ENCODE measurements around the gene P3H1.
"Not testable (repeated sequence)": the region's sequence is repeated elsewhere in the genome, so short reads cannot be mapped to it uniquely, and the experiment has no call there.

Gene P3H1

GRCh38 chr1:42766741-42767509 is at the start of gene P3H1, which contains the start of gene C1orf50:
Gene P3H1, minus strand, starts transcription at chr1:42767028. Its CDS starts 57 bp downstream, at chr1:42766971.
Gene C1orf50, plus strand, starts transcription at chr1:42767249. Its CDS starts 63 bp downstream, at chr1:42767312.
- peak; percentile 100 for DNase-seq

GRCh38 chr1:42815941-42816584 is 49.2 kb upstream of the P3H1 start:
- peak; percentile 44 for DNase-seq

- DNase-seq: not testable (repeated sequence)
Measured at GRCh38 chr1:42814815-42815214, 48.0 kb upstream of the P3H1 start.

- DNase-seq: no peak
Measured at GRCh38 chr1:42807056-42807668, 40.3 kb upstream of the P3H1 start.

GRCh38 chr1:42806593-42806992 is 39.8 kb upstream of the P3H1 start:
- DNase-seq: no peak

- DNase-seq: no peak
Measured at GRCh38 chr1:42806171-42806570, 39.3 kb upstream of the P3H1 start.

GRCh38 chr1:42801832-42802473 is 35.1 kb upstream of the P3H1 start:
- no peak for DNase-seq

GRCh38 chr1:42797979-42798378 is 31.2 kb upstream of the P3H1 start:
- no peak for DNase-seq

GRCh38 chr1:42797414-42797813 is 30.6 kb upstream of the P3H1 start:
- DNase-seq: no peak

- no peak for DNase-seq
Measured at GRCh38 chr1:42793824-42794223, 27.0 kb upstream of the P3H1 start.

- DNase-seq: no peak
Measured at GRCh38 chr1:42788021-42788420, 21.2 kb upstream of the P3H1 start.

GRCh38 chr1:42786097-42786496 is 19.3 kb upstream of the P3H1 start:
- no peak for DNase-seq

- peak; percentile 26 for DNase-seq
Measured at GRCh38 chr1:42784946-42785693, 18.3 kb upstream of the P3H1 start, which contains the start of gene TMEM269. Gene TMEM269, plus strand, starts transcription at chr1:42784991. Its CDS starts 4,903 bp downstream, at chr1:42789894.

- DNase-seq: no peak
Measured at GRCh38 chr1:42784547-42784945, 17.7 kb upstream of the P3H1 start.

- no peak for DNase-seq
Measured at GRCh38 chr1:42783092-42783491, 16.3 kb upstream of the P3H1 start.

GRCh38 chr1:42780176-42780575 is 13.3 kb upstream of the P3H1 start:
- DNase-seq: no peak

GRCh38 chr1:42779725-42780124 is 12.9 kb upstream of the P3H1 start:
- no peak for DNase-seq

GRCh38 chr1:42777852-42778251 is 11.0 kb upstream of the P3H1 start:
- DNase-seq: peak; percentile 11

GRCh38 chr1:42776502-42776901 is 9.7 kb upstream of the P3H1 start:
- DNase-seq: no peak

GRCh38 chr1:42774928-42775526 is 8.2 kb upstream of the P3H1 start:
- no peak for DNase-seq

- DNase-seq: no peak
Measured at GRCh38 chr1:42773420-42773819, 6.6 kb upstream of the P3H1 start.

- DNase-seq: no peak
Measured at GRCh38 chr1:42769811-42770210, 3.0 kb upstream of the P3H1 start.
